H1 (cell line): ENCODE results near the gene FGF3. TPM values are rescaled to one million over a fixed set of nuclear protein-coding genes. Genes with fewer than 3 reads are reported as not detected.
A peak's percentile ranks its signal among the peaks of the same experiment; 100 is the strongest.

Experiments
- CTCF ChIA-PET: fragments of 300-600 bp; sonication (Branson Sonifier 250); formaldehyde crosslinking; loops from one replicate; lab custom pipeline; 2021; ENCODE audit not compliant: partially characterized antibody; lab: Charles Lee
- POLR2A ChIA-PET: fragments of 300-600 bp; sonication (Branson Sonifier 250); formaldehyde crosslinking; loops from one replicate; lab custom pipeline; 2021; ENCODE audit warnings: inconsistent platforms; ENCODE audit not compliant: partially characterized antibody; lab: Charles Lee
- DNase-seq, 2 experiments: peaks; one replicate each; pipeline versions ENCODE4 v3.0.0 to v3.0.0-alpha.2; 2010 to 2022; ENCODE audit warnings: low spot score in 2 of 2, low read depth in 1 of 2, mixed read lengths in 1 of 2
- FAIRE-seq: peaks from 2 replicates; lab custom pipeline; 2011; peaks lifted over from hg19 to GRCh38; lab: Jason Lieb, UNC
- H2AFZ ChIP-seq: 2 replicates; pipeline ENCODE4 v1.8.1; 2012; ENCODE audit warnings: low read length, inconsistent platforms
- H2AK5ac ChIP-seq: 2 replicates; pipeline ENCODE4 v1.6.1; 2013; ENCODE audit warnings: low read depth, low read length
- H2BK120ac ChIP-seq: replicated peaks from 2 replicates; pipeline ENCODE3; 2013; ENCODE audit warnings: low read depth, low read length, inconsistent platforms
- H2BK12ac ChIP-seq: 2 replicates; pipeline ENCODE4 v1.6.1; 2013; ENCODE audit warnings: low read depth, low read length
- H2BK15ac ChIP-seq: 2 replicates; pipeline ENCODE4 v1.6.1; 2013; ENCODE audit warnings: low read length
- H2BK20ac ChIP-seq: 2 replicates; pipeline ENCODE4 v1.6.1; 2013; ENCODE audit warnings: low read length
- H2BK5ac ChIP-seq: 2 replicates; pipeline ENCODE4 v1.6.1; 2013; ENCODE audit warnings: low read depth, low read length
- H3K14ac ChIP-seq: 2 replicates; pipeline ENCODE4 v1.6.1; 2013; ENCODE audit warnings: inconsistent platforms; ENCODE audit not compliant: insufficient read length
- H3K18ac ChIP-seq: 2 replicates; pipeline ENCODE4 v1.6.1; 2013; ENCODE audit warnings: low read length; ENCODE audit errors: extremely low read depth
- H3K23ac ChIP-seq: 2 replicates; pipeline ENCODE4 v1.6.1; 2013; ENCODE audit warnings: inconsistent platforms; ENCODE audit not compliant: insufficient read length
- H3K23me2 ChIP-seq: 2 replicates; pipeline ENCODE4 v1.6.1; 2013; ENCODE audit warnings: low read depth, low read length
- H3K27ac ChIP-seq: 2 replicates; pipeline ENCODE4 v1.6.1; 2011; ENCODE audit warnings: low read depth, low read length, inconsistent platforms
- H3K27me3 ChIP-seq, 4 experiments: replicated peaks in 1 of 4; 1 replicate in 1 of 4; 2 replicates in 3 of 4; pipeline versions ENCODE4 v1.6.1 to v1.8.1; 2011 to 2013; ENCODE audit warnings: low read length in 3 of 4, mild to moderate bottlenecking in 3 of 4, inconsistent platforms in 2 of 4, mixed read lengths in 2 of 4, moderate library complexity in 1 of 4; ENCODE audit not compliant: control insufficient read depth in 3 of 4, insufficient read depth in 3 of 4; ENCODE audit errors: extremely low read depth in 1 of 4
- H3K36me3 ChIP-seq, 4 experiments: 2 replicates each; pipeline versions ENCODE4 v1.6.1 to v1.8.1; 2011 to 2013; ENCODE audit warnings: mild to moderate bottlenecking in 4 of 4, low read length in 3 of 4, moderate library complexity in 2 of 4, control low read depth in 1 of 4, inconsistent platforms in 1 of 4; ENCODE audit not compliant: insufficient read depth in 4 of 4, control insufficient read depth in 2 of 4
- H3K4ac ChIP-seq: replicated peaks from 2 replicates; pipeline ENCODE3; 2013; ENCODE audit warnings: low read length, low read depth, mixed read lengths, inconsistent platforms; ENCODE audit not compliant: insufficient read length
- H3K4me1 ChIP-seq, 4 experiments: replicated peaks in 1 of 4; 1 replicate in 1 of 4; 2 replicates in 3 of 4; pipeline versions ENCODE4 v1.6.1 to v1.8.1; 2011 to 2013; ENCODE audit warnings: low read length in 3 of 4, inconsistent platforms in 2 of 4, mixed read lengths in 1 of 4; ENCODE audit not compliant: insufficient read depth in 4 of 4, control insufficient read depth in 3 of 4
- H3K4me2 ChIP-seq, 2 experiments: 2 replicates each; pipeline versions ENCODE4 v1.6.1 to v1.8.1; 2011 to 2013; ENCODE audit warnings: low read depth in 2 of 2, low read length in 2 of 2, control low read depth in 1 of 2, inconsistent platforms in 1 of 2, mild to moderate bottlenecking in 1 of 2; ENCODE audit not compliant: insufficient read depth in 1 of 2
- H3K4me3 ChIP-seq, 4 experiments: fragments of 200-600, 300-600 bp in 1 of 4; sonication (generic), shearing (Covaris generic), sonication (Bioruptor Twin) in 1 of 4; 2 replicates each; pipeline versions ENCODE4 v1.5.1 to v1.8.1; 2011 to 2016; ENCODE audit warnings: low read length in 4 of 4, low read depth in 3 of 4, control low read depth in 2 of 4, inconsistent platforms in 2 of 4, mild to moderate bottlenecking in 2 of 4, mixed read lengths in 1 of 4, moderate library complexity in 1 of 4; ENCODE audit not compliant: insufficient read depth in 2 of 4; ENCODE audit errors: extremely low read depth in 1 of 4
- H3K56ac ChIP-seq: replicated peaks from 2 replicates; pipeline ENCODE3; 2013; ENCODE audit warnings: low read depth, mild to moderate bottlenecking, mixed read lengths, low read length, inconsistent platforms; ENCODE audit not compliant: insufficient read length
- H3K79me1 ChIP-seq: 2 replicates; pipeline ENCODE4 v1.6.1; 2013; ENCODE audit warnings: low read depth, low read length, control low read depth
- H3K79me2 ChIP-seq, 2 experiments: 2 replicates each; pipeline versions ENCODE4 v1.6.1 to v1.8.1; 2012 to 2013; ENCODE audit warnings: low read length in 2 of 2, mild to moderate bottlenecking in 2 of 2, inconsistent platforms in 1 of 2; ENCODE audit not compliant: insufficient read depth in 2 of 2, control insufficient read depth in 1 of 2
- H3K9ac ChIP-seq, 4 experiments: replicated peaks in 1 of 4; 1 replicate in 1 of 4; 2 replicates in 3 of 4; pipeline versions ENCODE4 v1.6.1 to v1.8.1; 2011 to 2013; ENCODE audit warnings: low read depth in 3 of 4, low read length in 3 of 4, control low read depth in 2 of 4, mild to moderate bottlenecking in 2 of 4, moderate library complexity in 2 of 4, inconsistent platforms in 1 of 4; ENCODE audit errors: extremely low read depth in 1 of 4
- H3K9me3 ChIP-seq, 2 experiments: 2 replicates each; pipeline versions ENCODE4 v1.6.1 to v1.8.1; 2012 to 2013; ENCODE audit warnings: mild to moderate bottlenecking in 2 of 2, moderate library complexity in 2 of 2, control low read depth in 1 of 2, inconsistent platforms in 1 of 2, low read depth in 1 of 2, low read length in 1 of 2, mixed read lengths in 1 of 2; ENCODE audit not compliant: insufficient read depth in 2 of 2
- H4K20me1 ChIP-seq, 2 experiments: replicated peaks in 1 of 2; 2 replicates each; pipeline versions ENCODE3 to v1.8.1; 2011 to 2013; ENCODE audit warnings: inconsistent platforms in 2 of 2, low read length in 2 of 2, mild to moderate bottlenecking in 1 of 2; ENCODE audit not compliant: insufficient read depth in 2 of 2, control insufficient read depth in 1 of 2
- H4K5ac ChIP-seq: 2 replicates; pipeline ENCODE4 v1.6.1; 2013; ENCODE audit warnings: low read length, low read depth, mixed read lengths, inconsistent platforms; ENCODE audit not compliant: insufficient read length
- H4K8ac ChIP-seq: 2 replicates; pipeline ENCODE4 v1.8.0; 2013; ENCODE audit warnings: mild to moderate bottlenecking, moderate library complexity, low read length, inconsistent platforms; ENCODE audit not compliant: insufficient read depth; ENCODE audit errors: extremely low read depth
- H4K91ac ChIP-seq: replicated peaks from 2 replicates; pipeline ENCODE3; 2013; ENCODE audit warnings: low read length, mixed read lengths, inconsistent platforms; ENCODE audit not compliant: insufficient read length
- E2F6 ChIP-seq: IDR thresholded peaks from 2 replicates; pipeline ENCODE4 v1.6.1; 2012; ENCODE audit warnings: inconsistent platforms
- EZH2 ChIP-seq: fragments of 200-600 bp; sonication (generic); IDR thresholded peaks from 2 replicates; pipeline ENCODE4 v1.7.1; 2012; ENCODE audit warnings: low read depth, mild to moderate bottlenecking, moderate library complexity, low read length, inconsistent platforms; ENCODE audit not compliant: severe bottlenecking
- HDAC6 ChIP-seq: IDR thresholded peaks from one replicate; pipeline ENCODE4 v1.7.1; 2012; ENCODE audit warnings: low read depth, mild to moderate bottlenecking, inconsistent platforms, low read length, moderate library complexity
- MAX ChIP-seq: IDR thresholded peaks from 2 replicates; pipeline ENCODE4 v1.6.1; 2012; ENCODE audit warnings: inconsistent platforms
- TEAD4 ChIP-seq: IDR thresholded peaks from 2 replicates; pipeline ENCODE4 v1.6.1; 2012; ENCODE audit warnings: low read depth, low read length, inconsistent platforms, mixed read lengths
- WGBS, 2 experiments: shearing (Covaris generic) in 1 of 2; methylation state at CpG; one replicate each; pipeline versions ENCODE4 v1.1.6 to v1.1.7; 2013 to 2015; ENCODE audit warnings: low lambda C conversion rate in 2 of 2, mixed read lengths in 2 of 2, inconsistent platforms in 1 of 2, low coverage in 1 of 2, missing lambda C conversion rate in 1 of 2; ENCODE audit not compliant: insufficient replicate concordance in 2 of 2, insufficient coverage in 1 of 2, insufficient read length in 1 of 2; ENCODE audit errors: extremely low coverage in 1 of 2, missing lambda C conversion rate in 1 of 2; 5-methylcytosine and 5-hydroxymethylcytosine counted together
- polyA plus RNA-seq, 7 experiments: library from polyadenylated mRNA; depleted of rRNA in 3 of 7; stranded (reverse) in 5 of 7; unstranded in 2 of 7; fragments of >200 nt in 5 of 7; fragments of 200-250 nt in 2 of 7; gene quantifications; 1 replicate in 5 of 7; 2 replicates in 1 of 7; 4 replicates in 1 of 7; pipeline versions ENCODE4 v1.2.1 to v1.2.3, GENCODE V29; 2011 to 2013; ENCODE audit warnings: missing spikeins in 2 of 7, mixed read lengths in 2 of 7
- total RNA-seq: library from RNA; stranded (reverse); fragmentation: NEBNext Ultra II Directional; extraction: Animal tissue kit (Norgen Biotek cat#: 25700); gene quantifications from 2 replicates; pipeline ENCODE4 v1.2.1, GENCODE V29; 2021

Gene FGF3
- total and polyA plus RNA-seq, 2 of the 8 experiments (the other 6 are each of a cell fraction or from before 2014, with no cell fraction given), result not detected

GRCh38 chr11:69808667-69809086, 10.5 kb downstream of the FGF3 start:
- Histone ChIP-seq H3K4ac (no peak overlapping the region), H2AK5ac (0 out of 2 replicates have a peak overlapping the region, but pooled peaks have one; percentile 56), H2BK120ac (no peak overlapping the region), H3K79me1 (no peaks in the 10 kb centered on the region), H3K27ac (no peak overlapping the region), H3K56ac (no peak overlapping the region), H2BK12ac (no peak overlapping the region), H3K4me2 (no peak overlapping the region), H2AFZ (no peak overlapping the region), H3K4me1 (peaks cover 0 to 6% (median 1%) of the 10 kb centered on the region in 4 experiments; a peak in 4 of 7 replicates), H3K14ac (no peak overlapping the region), H3K23ac (no peak overlapping the region), H2BK15ac (no peak overlapping the region), H3K27me3 (peaks cover 0 to 4% (median 1%) of the 10 kb centered on the region in 4 experiments; a peak in 3 of 7 replicates), H4K20me1 (peaks cover 0 to 4% of the 10 kb centered on the region in 2 experiments), H3K9ac (no peak overlapping the region), H2BK5ac (no peak overlapping the region), H2BK20ac (no peak overlapping the region), H3K18ac (peak overlapping the region; percentile 48; the same call in 1 of the 2 replicates), H4K5ac (no peak overlapping the region), H3K9me3 (no peaks in the 10 kb centered on the region), H4K8ac (no peak overlapping the region), H3K79me2 (no peaks in the 10 kb centered on the region), H3K4me3 (no peak overlapping the region), H3K23me2 (peaks cover 12% of the 10 kb centered on the region; the same call in 1 of the 2 replicates), H4K91ac (no peak overlapping the region), H3K36me3 (no peaks in the 10 kb centered on the region)
- FAIRE-seq (no peak), DNase-seq (no peak)
- POLR2A ChIA-PET, result interaction anchor here (0.6 kb wide), 1 partner anchor 10 kb away, joined by 3 read pairs; no protein-coding TSS in a partner anchor
- TF ChIP-seq MAX (peak; percentile 62; the same call in 1 of the 2 replicates), EZH2 (peak; percentile 22), HDAC6 (no peak), E2F6 (peak; percentile 54; the same call in 1 of the 2 replicates), TEAD4 (peak; percentile 42; the same call in 1 of the 2 replicates)
- WGBS, 2 experiments, result 59% methylated on average over 7 of the region's 7 CpGs; no CpG with 5 or more reads in 1 of the 2 experiments
- CTCF ChIA-PET, result interaction anchor here (0.6 to 3.8 kb wide), 3 partner anchors 32 to 91 kb away, joined by 3 to 15 read pairs (median 5); no protein-coding TSS in a partner anchor
